ENCODE results near the gene RETN.
A peak's percentile ranks its signal among the peaks of the same experiment; 100 is the strongest.

RETN gene, protein sequence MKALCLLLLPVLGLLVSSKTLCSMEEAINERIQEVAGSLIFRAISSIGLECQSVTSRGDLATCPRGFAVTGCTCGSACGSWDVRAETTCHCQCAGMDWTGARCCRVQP

GRCh38 chr19:7668842-7669241 lies at the start of gene RETN:
TSS of gene RETN (plus strand) at chr19:7669049. CDS start at chr19:7669327, 278 bp downstream.
- DNase-seq (ENCODE audit: low read depth, low spot score) = no peak

DNA sequence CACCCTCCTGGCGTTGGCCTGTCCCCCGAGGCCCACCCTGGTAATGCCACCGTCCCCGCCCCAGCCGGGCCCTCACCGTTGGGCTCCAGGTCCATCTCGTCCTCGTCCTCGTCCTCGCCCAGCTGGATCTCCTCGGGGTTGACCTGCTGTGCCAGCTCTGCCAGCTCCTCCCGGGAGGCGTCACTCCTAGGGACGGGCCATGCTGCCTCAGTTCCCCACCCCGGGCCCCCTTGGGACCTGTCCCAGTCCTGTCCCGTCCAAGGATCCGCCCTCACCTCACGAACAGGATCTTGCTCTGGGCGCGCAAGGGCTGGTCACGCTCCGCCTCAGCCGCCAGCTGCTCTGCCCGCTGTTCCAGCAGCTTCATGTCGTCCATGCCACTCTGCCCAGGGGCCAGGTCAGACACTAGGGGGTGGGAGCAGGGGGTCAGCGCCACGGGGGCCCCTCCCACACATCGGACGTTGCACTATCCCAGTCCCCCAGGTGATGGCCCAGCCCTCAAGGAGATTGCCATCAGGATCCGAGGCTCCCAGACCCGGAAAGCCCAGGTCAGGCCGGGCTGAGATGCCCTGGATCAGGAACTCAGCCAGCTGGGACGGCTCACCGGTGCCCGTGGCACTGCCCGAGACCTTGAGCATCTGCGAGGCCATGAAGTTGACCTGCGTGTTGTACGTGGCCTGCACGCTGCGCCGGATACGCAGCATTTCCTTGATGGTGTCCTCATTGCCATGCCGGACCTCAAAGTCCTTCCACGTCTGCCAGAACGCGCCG lies 49.0 kb upstream of the RETN start:
- no peak for DNase-seq (ENCODE audit: low read depth, low spot score)

DNA sequence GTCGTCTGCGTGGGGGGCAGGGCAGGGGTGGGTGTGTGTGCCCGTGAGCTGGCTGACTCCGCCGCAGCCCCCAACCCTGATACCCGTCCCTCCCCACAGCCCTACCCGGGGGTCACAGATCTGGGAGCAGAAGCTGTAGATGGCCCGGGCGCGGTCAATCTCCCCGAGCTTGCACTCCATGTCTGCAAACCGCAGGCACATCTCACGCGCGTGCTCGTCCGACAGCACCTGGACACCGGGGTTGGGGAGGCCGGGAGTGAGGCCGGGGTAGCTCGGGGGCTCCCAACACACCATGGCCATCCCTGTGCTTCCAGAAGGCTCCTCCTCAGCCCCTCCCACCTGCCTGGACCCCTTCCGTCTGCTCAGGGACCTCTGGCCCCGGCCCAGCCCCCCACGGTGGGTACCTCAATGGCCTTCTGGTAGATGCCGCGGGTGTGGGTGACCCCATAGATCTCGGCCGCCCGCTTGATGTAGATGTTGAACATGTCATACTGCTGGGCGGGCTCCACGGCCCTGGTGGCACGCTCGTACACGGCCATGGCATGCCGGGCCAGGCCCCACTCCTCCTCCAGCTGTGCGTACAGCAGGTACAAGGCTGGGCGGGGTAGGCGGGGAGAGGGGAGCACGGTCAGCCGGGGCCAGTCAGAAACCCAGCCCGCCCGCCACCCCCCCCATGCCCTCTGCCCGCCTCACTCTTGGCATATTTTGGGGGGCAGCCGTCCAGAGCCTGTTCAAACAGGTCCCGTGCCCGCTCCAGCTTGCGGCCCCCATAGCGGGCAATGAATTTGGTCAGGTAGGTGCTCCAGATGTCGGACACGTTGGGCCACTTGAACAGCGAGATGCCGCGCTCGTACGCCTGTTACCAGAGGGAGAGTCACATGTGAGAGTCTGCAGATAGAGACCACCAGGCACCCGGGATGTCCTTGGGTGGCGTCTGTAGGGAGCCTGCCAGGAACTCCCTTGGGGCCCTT lies 48.1 kb upstream of the RETN start:
- DNase-seq (ENCODE audit: low read depth, low spot score) = no peak

DNA sequence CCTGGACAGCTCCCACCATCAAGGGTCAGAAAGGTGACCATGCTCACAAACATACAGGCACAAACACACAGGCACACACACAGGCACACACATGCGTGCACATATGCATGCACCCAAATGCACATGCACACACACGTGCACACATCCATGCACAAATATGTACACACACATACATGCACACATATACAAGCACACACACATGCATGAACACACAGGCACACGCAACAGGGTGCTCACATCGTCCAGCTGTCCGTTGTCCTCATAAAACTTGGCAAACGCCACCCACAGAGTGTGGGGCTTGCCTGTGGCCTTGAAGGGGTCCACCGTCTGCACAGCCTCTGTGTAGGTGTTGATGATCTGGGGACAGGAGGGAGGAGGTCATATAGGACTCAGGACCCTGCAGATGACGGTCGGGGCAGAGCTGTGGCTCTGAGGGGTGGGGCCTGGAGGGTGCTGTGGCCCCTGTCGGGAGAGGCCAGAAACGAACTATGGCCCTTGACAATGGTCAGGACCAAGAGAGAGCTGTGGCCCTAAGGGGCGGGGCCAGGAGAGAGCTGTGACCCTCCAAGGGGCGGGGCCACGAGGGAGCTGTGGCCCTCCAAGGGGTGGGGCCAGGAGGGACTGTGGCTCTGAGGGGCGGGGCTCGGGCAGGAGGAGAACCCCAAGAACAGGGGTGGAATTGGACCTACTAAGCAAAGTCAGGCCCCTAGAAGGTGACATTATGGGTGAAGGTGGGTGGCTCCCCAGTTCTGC lies 45.7 kb upstream of the RETN start:
- no peak for DNase-seq (ENCODE audit: low read depth, low spot score)

DNA sequence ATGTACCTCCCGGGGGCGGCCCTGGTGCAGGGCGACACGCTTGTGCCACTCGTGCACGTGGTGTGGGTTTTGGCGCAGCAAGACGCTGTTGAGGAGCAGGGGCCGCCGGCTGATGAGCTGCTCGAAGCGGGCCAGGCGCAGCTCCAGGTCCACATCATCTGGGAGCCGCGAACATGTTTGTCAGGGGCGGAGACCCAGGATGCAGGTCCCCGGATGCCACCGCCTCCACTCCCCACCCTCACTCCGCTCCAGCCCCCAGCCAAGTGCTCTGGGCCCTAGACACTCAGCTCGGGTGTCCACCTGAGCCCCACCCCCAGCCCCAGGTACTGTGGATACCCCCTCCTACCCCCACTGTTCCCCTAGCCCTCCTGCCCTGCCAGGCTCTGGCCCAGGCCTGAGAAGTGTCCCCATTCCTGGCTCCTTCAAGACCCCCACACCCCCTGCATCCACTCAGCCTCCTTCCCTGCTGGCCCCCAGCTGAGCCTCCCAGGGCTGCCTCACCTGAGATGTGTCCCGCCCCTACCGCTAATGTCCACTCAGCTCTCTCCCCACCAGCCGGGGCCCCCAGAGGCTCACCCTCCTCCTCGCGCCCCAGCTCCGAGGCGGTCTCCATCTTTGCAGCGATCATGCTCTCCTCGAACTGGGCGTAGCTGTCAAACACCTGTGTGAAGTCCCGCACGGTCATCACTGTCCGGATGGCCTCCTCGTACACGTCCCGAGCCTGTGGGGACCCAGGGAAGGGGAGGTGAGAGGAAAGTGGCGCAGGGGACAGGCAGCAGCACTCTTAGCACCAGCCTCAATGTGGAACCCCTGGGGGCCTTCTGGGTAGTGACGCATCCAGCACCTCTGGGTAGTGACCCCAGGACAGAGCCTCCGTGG lies 44.9 kb upstream of the RETN start:
- no peak for DNase-seq (ENCODE audit: low read depth, low spot score)

DNA sequence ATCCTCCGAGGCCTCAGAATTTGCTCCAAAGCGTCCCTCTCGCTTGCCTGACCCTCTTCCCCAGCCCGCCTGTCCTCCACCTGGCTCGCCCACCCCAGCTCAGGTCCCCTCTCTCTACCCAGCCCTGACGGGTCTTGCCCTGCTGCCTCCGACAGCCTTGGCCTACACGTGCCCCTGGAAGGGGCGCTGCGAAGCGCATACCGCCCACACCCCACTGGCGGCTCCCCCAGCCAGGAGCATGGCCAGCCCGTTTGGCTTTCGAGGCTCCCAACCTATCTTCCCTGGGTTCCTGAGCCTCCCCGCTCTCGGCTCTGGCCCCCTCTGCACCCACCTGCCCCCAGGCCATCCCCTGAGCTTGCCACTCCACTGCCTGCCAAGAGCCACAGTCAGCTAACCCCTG lies 44.0 kb upstream of the RETN start:
- DNase-seq (ENCODE audit: low read depth, low spot score) = no peak

DNA sequence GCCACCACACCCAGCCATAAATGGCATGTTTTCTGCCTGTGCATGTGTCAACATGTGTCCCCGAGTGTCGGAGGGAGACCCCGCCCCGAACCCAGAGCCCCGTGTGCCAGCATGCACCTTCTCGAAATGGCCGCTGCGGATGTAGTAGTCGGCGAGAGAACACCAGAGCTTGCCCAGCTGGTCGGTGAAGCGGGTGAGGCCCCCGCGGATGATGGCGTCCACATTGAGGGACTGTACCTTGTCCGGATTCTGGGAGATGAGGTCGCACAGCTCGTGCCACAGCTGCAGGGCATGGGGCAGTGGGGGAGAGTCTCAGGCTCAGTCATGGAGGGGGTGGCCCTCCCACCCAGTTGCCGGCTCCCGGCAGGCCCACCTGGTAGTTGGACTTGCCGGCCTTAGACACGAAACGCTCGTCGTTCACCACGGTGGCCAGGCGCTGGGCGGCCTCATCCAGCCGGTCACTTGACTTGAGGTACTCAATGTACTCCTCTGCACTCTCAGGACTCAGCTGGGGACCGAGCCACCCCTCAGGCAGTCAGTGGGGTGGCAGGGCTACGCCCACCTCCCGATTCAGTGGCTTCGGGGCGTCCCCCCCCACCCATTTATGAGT lies 43.0 kb upstream of the RETN start:
- DNase-seq (ENCODE audit: low read depth, low spot score) = no peak

GRCh38 chr19:7627166-7627565 lies 41.7 kb upstream of the RETN start:
- no peak for DNase-seq (ENCODE audit: low read depth, low spot score)

DNA sequence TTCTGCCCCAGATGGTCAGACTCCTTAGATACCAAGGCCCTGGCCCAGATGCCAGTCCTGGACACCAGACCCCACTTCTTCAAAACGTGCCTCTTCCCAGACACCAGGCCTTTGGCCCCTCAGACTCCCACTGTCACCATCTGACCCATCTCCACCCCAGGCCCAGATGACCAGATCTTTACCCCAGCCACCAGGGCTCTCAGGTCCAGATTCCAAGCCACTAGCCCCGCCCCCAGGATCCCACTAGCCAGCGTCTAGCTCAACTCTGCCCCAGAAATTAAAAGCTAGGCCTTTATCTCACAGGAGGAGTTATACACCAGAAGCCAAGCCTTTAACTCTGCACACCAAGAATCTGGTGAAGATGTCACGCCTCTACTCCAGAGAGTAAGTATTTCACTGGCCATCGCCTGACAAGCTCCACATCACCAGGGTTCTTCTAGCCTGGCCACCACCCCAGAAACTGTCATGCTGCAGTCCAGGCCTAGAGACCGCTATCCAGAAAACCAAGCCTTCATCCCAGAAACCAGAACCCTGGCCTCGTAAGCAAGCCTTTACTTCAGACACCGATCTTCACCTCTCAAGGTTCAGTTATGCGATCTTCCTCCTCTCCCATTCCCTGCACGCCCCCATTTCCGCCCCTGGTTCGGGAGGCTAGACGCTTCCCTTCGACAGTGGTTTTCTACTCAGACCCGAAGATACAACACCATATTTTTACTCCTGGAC lies 40.1 kb upstream of the RETN start:
- no peak for DNase-seq (ENCODE audit: low read depth, low spot score)

DNA sequence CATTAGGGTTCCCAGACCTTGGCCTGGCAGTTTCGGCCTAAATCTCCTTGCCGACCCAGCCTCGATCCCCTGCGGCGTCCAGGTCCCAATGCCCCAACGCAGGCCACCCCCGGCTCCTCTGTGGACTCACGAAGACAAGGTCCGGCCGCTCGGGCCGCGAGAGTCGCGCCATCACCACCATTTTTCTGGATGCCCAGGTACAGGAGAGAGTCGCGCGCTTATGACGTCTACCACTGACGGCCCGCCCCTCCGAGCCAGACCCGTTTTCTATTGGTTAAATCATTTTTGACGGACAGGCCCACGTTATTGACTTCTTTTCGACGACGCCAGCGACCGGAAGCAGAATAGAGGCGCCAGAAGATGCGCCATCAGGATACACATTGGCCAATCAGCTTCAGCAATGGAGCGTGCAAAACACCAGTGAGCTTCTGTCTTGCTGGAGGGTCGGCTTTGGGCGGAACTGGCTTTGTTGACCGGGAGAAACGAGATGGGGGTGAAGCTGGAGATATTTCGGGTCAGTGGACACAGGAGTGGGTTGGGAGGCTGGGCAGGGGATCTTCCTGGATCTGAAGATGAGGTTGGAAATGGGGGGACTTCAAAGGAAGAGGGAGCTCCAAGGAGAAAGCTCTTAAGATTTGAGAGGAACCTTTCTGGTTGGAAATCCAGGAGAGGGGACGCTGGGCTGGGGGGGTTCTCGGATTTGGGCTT lies 39.3 kb upstream of the RETN start, which contains the start of the genes PET100 and XAB2:
PET100 (plus strand) TSS at position 447 of the 708 bp plus-strand sequence; CDS start at position 488, 41 bp downstream.
XAB2 (minus strand) TSS at position 199 of the 708 bp plus-strand sequence; CDS start at position 181, 18 bp downstream.
- peak; percentile 99 for DNase-seq (ENCODE audit: low read depth, low spot score)

DNA sequence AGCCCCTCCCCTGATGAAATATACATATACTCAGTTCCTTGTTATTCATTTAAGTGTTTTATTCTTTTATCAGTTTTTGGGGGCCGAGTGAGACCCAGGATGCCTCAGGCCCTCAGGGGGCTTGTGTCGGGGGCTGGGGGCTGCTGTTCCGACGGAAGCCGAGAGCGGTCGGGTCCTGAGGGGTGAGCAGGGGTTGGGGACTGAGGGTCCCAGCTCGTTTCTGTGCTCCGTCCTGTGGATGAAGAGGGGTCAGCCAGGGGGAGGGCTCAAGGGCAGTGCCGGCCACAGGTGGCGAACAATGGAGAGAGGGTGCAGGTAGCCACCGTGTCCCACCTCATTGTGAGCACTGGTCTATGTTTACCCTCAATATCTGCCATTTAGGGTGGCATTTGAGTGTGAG lies 37.3 kb upstream of the RETN start:
- no peak for DNase-seq (ENCODE audit: low read depth, low spot score)

DNA sequence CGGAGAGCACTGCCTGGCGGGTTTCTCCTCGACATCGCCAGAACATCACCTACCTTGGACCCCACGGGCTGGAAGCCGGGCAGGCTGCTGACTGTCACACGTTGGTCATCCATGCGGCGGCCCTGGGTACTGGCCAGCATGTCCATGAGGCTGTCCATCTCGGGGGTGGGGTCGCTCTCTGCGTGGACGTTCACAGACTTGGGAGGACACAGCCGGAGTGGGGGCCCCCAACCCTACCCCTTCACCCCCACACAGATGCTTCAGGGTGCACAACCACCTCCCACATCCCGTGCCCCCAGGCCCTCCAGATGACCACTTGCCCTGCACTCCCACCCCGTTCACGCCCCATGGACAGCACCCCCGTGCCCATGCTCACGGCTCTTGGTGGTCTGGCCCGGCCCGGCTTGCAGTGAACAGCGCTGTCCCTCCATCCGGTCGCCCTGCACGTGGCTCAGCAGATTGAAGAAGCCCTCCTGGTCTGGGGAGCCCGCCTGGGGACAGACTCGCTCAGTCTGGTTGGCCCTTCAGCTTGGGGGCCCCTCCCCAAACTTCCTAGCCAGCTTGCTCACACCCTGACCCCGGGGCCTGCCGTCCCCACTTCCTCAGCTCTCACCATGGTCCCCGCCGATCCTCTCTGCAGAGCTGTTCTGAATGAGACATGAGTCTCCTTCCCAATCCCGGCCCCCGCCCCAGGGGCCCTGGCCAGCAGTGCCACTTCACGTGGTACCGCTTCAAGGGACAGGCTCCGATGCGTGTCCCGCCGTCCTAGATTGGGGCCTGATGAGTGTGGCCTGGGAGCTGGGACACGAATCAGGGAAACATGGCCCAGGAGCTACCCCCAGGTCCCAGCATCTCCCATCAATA lies 36.3 kb upstream of the RETN start:
- no peak for DNase-seq (ENCODE audit: low read depth, low spot score)

DNA sequence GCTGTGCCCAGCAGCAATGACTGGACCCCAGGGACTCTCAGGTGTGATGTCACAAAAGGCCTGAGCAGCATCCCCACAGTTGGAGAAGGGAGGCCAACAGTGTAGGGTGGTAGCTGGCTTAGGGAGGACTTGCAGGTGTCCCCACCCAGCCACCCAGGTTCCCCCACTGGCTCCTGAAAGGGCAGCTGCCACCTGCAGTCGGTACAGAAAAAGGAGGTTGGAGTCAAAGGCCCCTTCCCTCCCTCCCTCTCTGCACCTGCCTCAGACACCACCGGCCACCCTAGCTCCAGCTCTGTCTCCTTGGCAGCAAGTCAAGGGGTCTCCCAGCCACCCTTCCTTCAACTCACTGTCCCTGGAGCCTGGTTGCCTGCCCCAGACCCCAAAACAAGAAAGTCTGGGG lies 35.2 kb upstream of the RETN start, which contains the start of gene PCP2:
PCP2 (minus strand) TSS at position 22 of the 400 bp plus-strand sequence. CDS start 262 bp downstream, outside the sequence.
- DNase-seq (ENCODE audit: low read depth, low spot score) = no peak

DNA sequence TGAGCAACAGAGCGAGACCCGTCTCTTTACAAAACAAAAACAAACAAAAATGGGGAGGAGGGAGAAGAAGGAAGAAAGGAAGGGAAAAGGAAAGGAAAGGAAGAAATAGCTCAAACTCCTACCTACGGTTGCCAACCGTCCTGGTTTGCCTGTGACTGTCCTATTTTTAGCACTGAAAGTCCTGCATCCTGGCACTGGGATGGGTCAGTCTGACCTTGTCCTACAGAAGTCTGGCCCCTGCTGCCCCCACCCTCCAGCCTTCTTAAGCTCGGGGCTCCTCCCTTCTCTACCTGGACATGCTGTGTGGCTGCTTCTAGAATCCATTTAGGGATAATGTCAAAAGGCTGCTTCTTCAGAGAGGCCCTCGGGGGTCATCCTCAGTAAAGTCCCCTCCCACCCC lies 33.2 kb upstream of the RETN start:
- DNase-seq (ENCODE audit: low read depth, low spot score) = no peak

DNA sequence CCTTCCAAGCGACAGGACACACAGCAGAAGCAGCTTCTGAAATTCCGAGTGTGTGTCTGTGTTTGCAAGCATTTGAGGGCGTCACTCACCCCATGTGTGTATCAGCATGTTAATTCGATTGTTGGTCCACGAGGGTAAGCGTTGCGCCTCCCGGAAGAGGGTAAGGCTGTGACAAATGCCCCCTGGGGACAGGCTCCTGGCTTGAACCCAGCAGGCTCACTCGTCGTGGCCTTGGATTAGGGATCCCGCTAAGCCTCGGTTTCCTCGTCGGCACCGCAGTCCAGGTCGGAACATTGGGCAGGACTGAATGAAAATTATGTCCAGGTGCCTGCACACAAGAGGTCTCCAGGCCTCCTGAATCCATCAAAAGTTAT lies 32.5 kb upstream of the RETN start:
- no peak for DNase-seq (ENCODE audit: low read depth, low spot score)

GRCh38 chr19:7636691-7637373 lies 32.0 kb upstream of the RETN start, which contains the start of gene STXBP2:
TSS of gene STXBP2 (plus strand) at chr19:7637110. CDS start at chr19:7637150, 40 bp downstream.
- peak; percentile 68 for DNase-seq (ENCODE audit: low read depth, low spot score)
